Bronchial epithelial cell (primary cell): ENCODE data around the gene ATP4B. TPM values are rescaled to one million over a fixed set of nuclear protein-coding genes. Genes with fewer than 3 reads are reported as not detected.

ENCODE experiments used
- DNase-seq: peaks from one replicate; pipeline ENCODE4 v3.0.0-alpha.2; 2010; ENCODE audit warnings: low read depth
- FAIRE-seq: peaks from 2 replicates; lab custom pipeline; 2011; peaks lifted over from hg19 to GRCh38; lab: Jason Lieb, UNC
- H3K27me3 ChIP-seq: 2 replicates; pipeline ENCODE4 v1.5.1; 2011; ENCODE audit warnings: low read length; ENCODE audit not compliant: control insufficient read depth, insufficient read depth
- H3K36me3 ChIP-seq: 2 replicates; pipeline ENCODE4 v1.5.1; 2011; ENCODE audit warnings: low read length; ENCODE audit not compliant: control insufficient read depth, insufficient read depth
- H3K4me3 ChIP-seq: 2 replicates; pipeline ENCODE4 v1.5.1; 2011; ENCODE audit warnings: mild to moderate bottlenecking, low read depth, low read length, control low read depth
- total RNA-seq: library from RNA; depleted of rRNA; stranded (reverse); fragments of >200 nt; gene quantifications from 2 replicates; pipeline ENCODE4 v1.2.1, GENCODE V29; 2014
- TF ChIP-seq, protein P1 (sequence below): IDR thresholded peaks from 2 replicates; pipeline ENCODE4 v1.5.1; 2011; ENCODE audit warnings: mild to moderate bottlenecking, moderate library complexity, low read length, control low read depth, inconsistent platforms; ENCODE audit not compliant: insufficient read depth, severe bottlenecking

ATP4B gene
- total RNA-seq, 1 donor from 2014 or later, result not detected

DNA sequence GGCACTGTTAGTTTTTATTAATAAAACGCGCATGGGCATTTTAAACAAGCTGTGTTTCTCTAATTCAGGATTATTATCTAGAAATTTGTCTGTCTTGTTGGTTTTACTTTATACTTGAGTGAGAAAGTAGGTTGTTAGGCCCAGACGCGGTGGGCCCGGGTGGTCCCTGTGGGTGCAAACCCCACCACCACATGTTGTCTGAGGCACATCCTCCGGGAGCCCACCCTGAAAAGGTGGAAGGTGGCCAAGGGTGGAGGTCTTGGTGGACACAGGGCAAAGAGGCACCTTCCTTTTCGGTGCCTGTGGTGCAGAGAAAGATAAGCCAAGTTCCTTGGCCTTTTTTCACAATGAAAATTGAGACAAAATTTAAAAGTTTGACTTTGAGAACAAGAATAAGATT, 16.6 kb downstream of the ATP4B start:
- Histone ChIP-seq H3K4me3 (no peak overlapping the region), H3K36me3 (peaks cover 20% of the 10 kb centered on the region), H3K27me3 (no peaks in the 10 kb centered on the region)
- no peak for DNase-seq
- FAIRE-seq, result no peak
- TF ChIP-seq, protein P1, sequence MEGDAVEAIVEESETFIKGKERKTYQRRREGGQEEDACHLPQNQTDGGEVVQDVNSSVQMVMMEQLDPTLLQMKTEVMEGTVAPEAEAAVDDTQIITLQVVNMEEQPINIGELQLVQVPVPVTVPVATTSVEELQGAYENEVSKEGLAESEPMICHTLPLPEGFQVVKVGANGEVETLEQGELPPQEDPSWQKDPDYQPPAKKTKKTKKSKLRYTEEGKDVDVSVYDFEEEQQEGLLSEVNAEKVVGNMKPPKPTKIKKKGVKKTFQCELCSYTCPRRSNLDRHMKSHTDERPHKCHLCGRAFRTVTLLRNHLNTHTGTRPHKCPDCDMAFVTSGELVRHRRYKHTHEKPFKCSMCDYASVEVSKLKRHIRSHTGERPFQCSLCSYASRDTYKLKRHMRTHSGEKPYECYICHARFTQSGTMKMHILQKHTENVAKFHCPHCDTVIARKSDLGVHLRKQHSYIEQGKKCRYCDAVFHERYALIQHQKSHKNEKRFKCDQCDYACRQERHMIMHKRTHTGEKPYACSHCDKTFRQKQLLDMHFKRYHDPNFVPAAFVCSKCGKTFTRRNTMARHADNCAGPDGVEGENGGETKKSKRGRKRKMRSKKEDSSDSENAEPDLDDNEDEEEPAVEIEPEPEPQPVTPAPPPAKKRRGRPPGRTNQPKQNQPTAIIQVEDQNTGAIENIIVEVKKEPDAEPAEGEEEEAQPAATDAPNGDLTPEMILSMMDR, result no peak

DNA sequence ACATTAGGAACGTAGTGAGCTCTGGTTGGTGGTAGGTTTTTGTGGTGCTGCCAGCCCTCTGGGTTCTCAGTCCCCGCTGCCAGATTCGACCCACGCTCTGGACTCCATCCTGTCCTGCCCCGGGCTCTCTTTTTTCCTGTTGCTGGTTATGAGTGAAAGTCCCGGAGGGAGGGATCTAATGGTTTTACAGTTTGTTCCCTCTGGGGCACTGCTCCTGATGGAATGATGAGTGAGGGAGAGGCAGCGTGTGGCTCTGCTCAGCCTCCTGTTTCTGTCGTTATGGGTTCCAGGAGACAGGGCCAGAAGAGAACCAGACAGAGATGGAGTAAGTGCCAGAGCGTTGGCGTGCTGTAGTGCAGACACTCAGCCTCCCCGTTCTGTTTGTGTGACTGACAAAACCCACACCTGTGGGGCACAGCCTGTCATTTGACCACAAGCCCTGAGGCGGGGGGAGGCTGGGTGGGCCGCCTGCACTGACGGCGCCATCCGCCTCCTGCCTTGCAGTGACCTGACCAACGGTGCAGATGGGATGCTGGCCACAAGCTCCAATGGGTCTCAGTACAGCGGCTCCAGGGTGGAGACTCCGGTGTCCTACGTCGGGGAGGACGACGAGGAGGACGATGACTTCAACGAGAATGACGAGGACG, 18.3 kb downstream of the ATP4B start:
- TF ChIP-seq, protein P1, result no peak
- Histone ChIP-seq H3K36me3 (peaks cover 27% of the 10 kb centered on the region), H3K4me3 (no peak overlapping the region), H3K27me3 (no peaks in the 10 kb centered on the region)
- DNase-seq (no peak), FAIRE-seq (no peak)

DNA sequence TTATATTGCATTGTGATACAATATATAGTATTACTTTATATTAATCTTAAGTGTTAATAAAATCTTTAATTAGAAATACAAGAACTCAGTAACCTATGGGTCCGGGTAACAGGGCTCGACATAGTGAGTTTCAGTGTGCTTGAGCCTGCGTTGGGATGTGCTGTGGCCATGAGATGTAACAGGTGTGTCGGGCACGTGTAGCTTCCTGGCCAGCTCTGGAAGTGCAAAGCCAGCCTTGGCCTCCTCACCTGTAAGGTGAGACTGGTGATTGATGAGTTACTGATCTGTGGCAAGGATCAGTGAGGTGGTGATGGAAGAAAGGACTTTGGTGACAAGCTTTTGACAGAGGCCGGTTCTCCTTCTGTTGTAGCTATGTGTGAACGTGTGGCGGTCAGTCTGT, 19.2 kb downstream of the ATP4B start:
- peaks cover 32% of the 10 kb centered on the region for H3K36me3 ChIP-seq
- TF ChIP-seq, protein P1, result no peak
- DNase-seq (no peak), FAIRE-seq (no peak)
- H3K4me3 ChIP-seq, result no peak overlapping the region
- H3K27me3 ChIP-seq, result no peaks in the 10 kb centered on the region

DNA sequence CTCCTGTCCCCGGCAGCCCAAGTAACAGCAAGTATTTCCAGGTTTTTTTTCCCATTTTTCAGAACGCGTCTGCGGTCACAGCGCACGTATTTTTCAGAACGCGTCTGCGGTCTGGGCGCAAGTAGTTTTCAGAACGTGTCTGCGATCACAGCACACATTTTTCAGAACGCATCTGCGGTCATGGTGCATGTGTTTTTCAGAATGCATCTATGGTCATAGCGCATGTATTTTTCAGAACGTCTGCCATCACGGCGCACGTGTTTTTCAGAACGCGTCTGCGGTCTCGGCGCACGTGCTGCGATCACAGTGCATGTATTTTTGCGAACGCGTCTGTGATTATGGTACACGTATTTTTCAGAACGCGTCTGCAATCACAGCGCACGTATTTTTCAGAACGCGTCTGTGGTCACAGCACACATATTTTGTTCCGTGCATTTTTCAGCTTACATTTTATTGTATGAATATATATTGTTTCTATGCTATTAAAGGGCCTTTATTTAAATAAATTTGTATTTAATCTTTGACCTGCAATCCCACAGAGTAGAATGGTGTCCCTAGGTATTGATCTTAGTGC, 19.7 kb downstream of the ATP4B start:
- Histone ChIP-seq H3K27me3 (no peaks in the 10 kb centered on the region), H3K36me3 (peaks cover 32% of the 10 kb centered on the region), H3K4me3 (no peak overlapping the region)
- TF ChIP-seq, protein P1, result no peak
- DNase-seq, result no peak
- FAIRE-seq, result no peak

DNA sequence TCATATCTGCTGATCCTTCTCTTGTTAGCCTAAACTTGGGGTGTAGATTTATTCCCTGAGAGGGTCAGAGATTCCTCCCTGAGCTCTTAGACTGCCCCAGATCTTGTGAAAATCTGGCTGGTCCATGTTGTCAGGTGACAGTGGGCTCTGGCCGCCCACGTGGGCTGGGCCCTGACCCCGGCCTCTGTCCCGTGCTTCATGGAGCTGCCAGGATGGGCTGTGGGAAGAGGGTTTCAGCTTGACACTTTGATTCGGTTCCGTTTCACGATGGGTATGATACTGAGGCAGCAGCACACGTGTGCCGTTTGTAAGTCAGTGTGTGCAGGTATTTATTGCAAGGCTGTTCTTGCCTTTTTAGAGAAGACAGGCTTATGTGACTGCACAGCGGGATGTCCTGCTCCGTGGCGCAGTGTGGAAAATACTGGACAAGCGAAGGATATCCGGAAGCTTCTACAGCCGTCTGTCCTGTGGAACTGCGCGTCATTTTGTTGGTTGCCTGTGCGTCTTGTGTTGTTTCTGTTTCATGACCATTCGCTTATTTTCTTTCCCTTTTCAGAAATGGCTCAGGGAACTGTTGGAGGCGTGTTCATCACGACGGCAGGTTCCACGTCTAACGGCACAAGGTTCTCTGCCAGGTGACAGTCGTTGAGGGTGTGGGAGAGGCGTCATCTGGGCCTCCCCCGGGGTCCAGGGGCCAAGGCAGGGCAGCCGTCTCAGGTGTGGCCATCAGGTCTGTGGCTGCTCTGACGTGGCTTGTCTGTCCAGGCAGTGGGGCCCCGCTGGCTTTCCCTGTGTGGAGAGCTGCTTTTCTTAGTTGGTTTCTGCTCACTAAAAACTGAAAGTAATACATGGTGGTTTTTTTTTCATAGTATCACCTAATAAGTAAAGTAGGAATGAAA, 20.5 kb downstream of the ATP4B start:
- TF ChIP-seq, protein P1, result no peak
- Histone ChIP-seq H3K4me3 (no peak overlapping the region), H3K36me3 (peaks cover 35% of the 10 kb centered on the region), H3K27me3 (no peaks in the 10 kb centered on the region)
- FAIRE-seq, result peak; percentile 84
- DNase-seq, result no peak
